HG02571 (cell line): Measurements from ENCODE around the gene OR1J4.

Experiments
- ATAC-seq: cut with Tn5 transposase; IDR thresholded peaks from one replicate; pipeline ENCODE4 v1.9.1; 2021; ENCODE audit warnings: mild to moderate bottlenecking, moderate library complexity; ENCODE audit not compliant: unreplicated experiment

The OR1J4 gene

DNA sequence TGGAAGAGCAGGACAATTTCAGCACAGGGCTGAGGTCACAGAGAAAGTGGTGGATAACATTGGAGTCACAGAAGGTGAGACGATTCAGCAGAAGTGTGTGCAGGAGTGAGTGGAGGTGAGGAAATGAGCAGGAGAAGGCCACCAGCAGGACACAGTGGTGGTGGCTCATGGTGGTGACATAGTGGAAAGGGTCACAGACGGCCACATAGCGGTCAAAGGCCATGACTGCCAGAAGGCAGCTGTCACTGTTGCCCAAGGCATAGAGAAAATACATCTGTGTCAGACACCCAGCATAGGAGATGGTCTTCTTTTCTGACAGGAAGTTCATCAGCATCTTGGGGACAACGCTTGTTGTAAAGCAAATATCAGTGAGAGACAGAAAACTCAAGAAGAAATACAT lies 49.0 kb downstream of the OR1J4 start:
- ATAC-seq, result no peak
